Right lobe of liver (tissue), 4 donors: Measurements from ENCODE around the gene FRMD3.

Source experiments
- POLR2A ChIP-seq: fragments of 450-650 bp; IDR thresholded peaks from one replicate; pipeline ENCODE4 v1.6.1; 2017; ENCODE audit warnings: antibody characterized with exemption, mild to moderate bottlenecking
- TF ChIP-seq, protein P1 (sequence below), 4 donors: fragments of 200-600 bp in 3 of 4; fragments of 450-650 bp in 1 of 4; IDR thresholded peaks; one replicate each; pipeline versions ENCODE4 v1.5.1 to v1.8.0; 2016 to 2022; ENCODE audit warnings: antibody characterized with exemption in 4 of 4, mild to moderate bottlenecking in 2 of 4
- donor health status: DM: no; HTN: no; CAD: no.
- donor health status: DM: no; HTN: no; CAD: no.
- donor health status: DM: no; HTN: yes; CAD: no.

DNA sequence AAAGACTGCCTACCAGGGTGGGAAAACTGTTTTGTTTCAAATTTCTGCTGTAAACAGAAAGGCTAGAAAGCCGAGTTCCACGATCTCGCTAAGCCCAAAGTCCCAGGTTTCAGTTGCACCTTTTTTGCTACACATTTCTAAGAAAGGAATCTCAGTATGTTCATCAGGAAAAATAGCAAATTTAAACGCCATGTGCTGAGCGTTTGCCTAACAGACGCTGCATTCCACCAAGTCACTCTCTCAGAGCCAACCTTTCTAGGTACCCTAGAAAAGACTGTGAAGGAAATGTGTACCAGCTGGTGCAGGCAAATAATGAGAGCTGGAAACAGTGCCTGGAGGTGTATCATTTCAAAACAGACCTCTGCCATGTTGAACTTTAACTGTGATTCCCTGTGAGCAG is 71.8 kb downstream of the FRMD3 start:
- TF ChIP-seq, protein P1, sequence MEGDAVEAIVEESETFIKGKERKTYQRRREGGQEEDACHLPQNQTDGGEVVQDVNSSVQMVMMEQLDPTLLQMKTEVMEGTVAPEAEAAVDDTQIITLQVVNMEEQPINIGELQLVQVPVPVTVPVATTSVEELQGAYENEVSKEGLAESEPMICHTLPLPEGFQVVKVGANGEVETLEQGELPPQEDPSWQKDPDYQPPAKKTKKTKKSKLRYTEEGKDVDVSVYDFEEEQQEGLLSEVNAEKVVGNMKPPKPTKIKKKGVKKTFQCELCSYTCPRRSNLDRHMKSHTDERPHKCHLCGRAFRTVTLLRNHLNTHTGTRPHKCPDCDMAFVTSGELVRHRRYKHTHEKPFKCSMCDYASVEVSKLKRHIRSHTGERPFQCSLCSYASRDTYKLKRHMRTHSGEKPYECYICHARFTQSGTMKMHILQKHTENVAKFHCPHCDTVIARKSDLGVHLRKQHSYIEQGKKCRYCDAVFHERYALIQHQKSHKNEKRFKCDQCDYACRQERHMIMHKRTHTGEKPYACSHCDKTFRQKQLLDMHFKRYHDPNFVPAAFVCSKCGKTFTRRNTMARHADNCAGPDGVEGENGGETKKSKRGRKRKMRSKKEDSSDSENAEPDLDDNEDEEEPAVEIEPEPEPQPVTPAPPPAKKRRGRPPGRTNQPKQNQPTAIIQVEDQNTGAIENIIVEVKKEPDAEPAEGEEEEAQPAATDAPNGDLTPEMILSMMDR (IDR thresholded peaks at IDR 0.05), result no peak
- no peak for TF ChIP-seq POLR2A
